ENCODE results near the gene CD22. TPM values are rescaled to one million over a fixed set of nuclear protein-coding genes. Genes with fewer than 3 reads are reported as not detected.

The CD22 gene
- polyA plus RNA-seq, 4 donors = 6.3 to 51.9 (median 12.3) TPM

- DNase-seq (ENCODE audit: low read depth in 4 of 4, low spot score in 2 of 4) = no peak
Measured at GRCh38 chr19:35310811-35311465, 18.0 kb upstream of the CD22 start.

- DNase-seq (ENCODE audit: low read depth in 4 of 4, low spot score in 2 of 4) = no peak
Measured at GRCh38 chr19:35311901-35312665, 16.9 kb upstream of the CD22 start.

- no peak for DNase-seq (ENCODE audit: low read depth in 4 of 4, low spot score in 2 of 4)
Measured at GRCh38 chr19:35313587-35313986, 15.4 kb upstream of the CD22 start.

- no peak for DNase-seq (ENCODE audit: low read depth in 4 of 4, low spot score in 2 of 4)
Measured at GRCh38 chr19:35314031-35314430, 15.0 kb upstream of the CD22 start.

GRCh38 chr19:35314858-35315470 lies 14.0 kb upstream of the CD22 start:
- DNase-seq (ENCODE audit: low read depth in 4 of 4, low spot score in 2 of 4) = no peak

GRCh38 chr19:35315883-35316282 lies 13.1 kb upstream of the CD22 start:
- no peak for DNase-seq (ENCODE audit: low read depth in 4 of 4, low spot score in 2 of 4)

- DNase-seq (ENCODE audit: low read depth in 4 of 4, low spot score in 2 of 4) = no peak
Measured at GRCh38 chr19:35316560-35316959, 12.4 kb upstream of the CD22 start.

- no peak for DNase-seq (ENCODE audit: low read depth in 4 of 4, low spot score in 2 of 4)
Measured at GRCh38 chr19:35317464-35318043, 11.4 kb upstream of the CD22 start.

GRCh38 chr19:35318679-35319448 lies 10.1 kb upstream of the CD22 start:
- no peak for DNase-seq (ENCODE audit: low read depth in 4 of 4, low spot score in 2 of 4)

GRCh38 chr19:35320065-35320713 lies 8.8 kb upstream of the CD22 start:
- no peak for DNase-seq (ENCODE audit: low read depth in 4 of 4, low spot score in 2 of 4)

- DNase-seq (ENCODE audit: low read depth in 4 of 4, low spot score in 2 of 4) = no peak
Measured at GRCh38 chr19:35321291-35321690, 7.7 kb upstream of the CD22 start.

- no peak for DNase-seq (ENCODE audit: low read depth in 4 of 4, low spot score in 2 of 4)
Measured at GRCh38 chr19:35322014-35322413, 7.0 kb upstream of the CD22 start.

- no peak for DNase-seq (ENCODE audit: low read depth in 4 of 4, low spot score in 2 of 4)
Measured at GRCh38 chr19:35327642-35328041, 1.3 kb upstream of the CD22 start.

GRCh38 chr19:35329323-35329722 lies 336 bp downstream of the CD22 start:
- no peak for DNase-seq (ENCODE audit: low read depth in 4 of 4, low spot score in 2 of 4)

GRCh38 chr19:35330475-35330874 lies 1.5 kb downstream of the CD22 start:
- DNase-seq (ENCODE audit: low read depth in 4 of 4, low spot score in 2 of 4) = no peak

- DNase-seq (ENCODE audit: low read depth in 4 of 4, low spot score in 2 of 4) = no peak
Measured at GRCh38 chr19:35331551-35332214, 2.7 kb downstream of the CD22 start.

GRCh38 chr19:35332817-35333216 lies 3.8 kb downstream of the CD22 start:
- DNase-seq (ENCODE audit: low read depth in 4 of 4, low spot score in 2 of 4) = no peak

GRCh38 chr19:35334144-35334753 lies 5.3 kb downstream of the CD22 start:
- no peak for DNase-seq (ENCODE audit: low read depth in 4 of 4, low spot score in 2 of 4)
